GM23248 (cell line): ENCODE data around the gene OPCML. TPM values are rescaled to one million over a fixed set of nuclear protein-coding genes. Genes with fewer than 3 reads are reported as not detected.

Source experiments
- DNase-seq: peaks from one replicate; pipeline ENCODE4 v3.0.0-alpha.2; 2015
- H2AFZ ChIP-seq: fragments of 200-600 bp; sonication (generic); 2 replicates; pipeline ENCODE4 v1.6.1; 2016; ENCODE audit warnings: antibody characterized with exemption
- H3F3A ChIP-seq: fragments of 200-600 bp; sonication (generic); 2 replicates; pipeline ENCODE4 v1.6.1; 2016; ENCODE audit warnings: mild to moderate bottlenecking, antibody characterized with exemption, mixed run types; ENCODE audit not compliant: insufficient read depth
- H3K27ac ChIP-seq: fragments of 200-600 bp; sonication (generic); 2 replicates; pipeline ENCODE4 v1.5.1; 2016; ENCODE audit warnings: mild to moderate bottlenecking
- H3K27me3 ChIP-seq: fragments of 200-600 bp; sonication (generic); replicated peaks from 2 replicates; pipeline ENCODE4 v1.6.1; 2016; ENCODE audit warnings: mild to moderate bottlenecking; ENCODE audit not compliant: insufficient read depth
- H3K36me3 ChIP-seq: fragments of 200-600 bp; sonication (generic); 2 replicates; pipeline ENCODE4 v1.6.1; 2016; ENCODE audit warnings: low read depth, mild to moderate bottlenecking
- H3K4me1 ChIP-seq: fragments of 200-600 bp; sonication (generic); 2 replicates; pipeline ENCODE4 v1.6.1; 2016; ENCODE audit warnings: mild to moderate bottlenecking; ENCODE audit not compliant: insufficient read depth
- H3K4me2 ChIP-seq: fragments of 200-600 bp; sonication (generic); one replicate; pipeline ENCODE4 v1.6.1; 2016; ENCODE audit warnings: mild to moderate bottlenecking; ENCODE audit not compliant: unreplicated experiment
- H3K4me3 ChIP-seq: fragments of 200-600 bp; sonication (generic); 2 replicates; pipeline ENCODE4 v1.5.1; 2016; ENCODE audit warnings: mild to moderate bottlenecking
- H3K79me2 ChIP-seq: fragments of 200-600 bp; sonication (generic); 2 replicates; pipeline ENCODE4 v1.6.1; 2016; ENCODE audit warnings: mild to moderate bottlenecking; ENCODE audit not compliant: insufficient read depth
- H3K9ac ChIP-seq: fragments of 200-600 bp; sonication (generic); 2 replicates; pipeline ENCODE4 v1.6.1; 2016; ENCODE audit warnings: mild to moderate bottlenecking
- H3K9me2 ChIP-seq: fragments of 200-600 bp; sonication (generic); 2 replicates; pipeline ENCODE4 v1.6.1; 2016; ENCODE audit warnings: mixed run types, mild to moderate bottlenecking, moderate library complexity; ENCODE audit not compliant: insufficient read depth
- H3K9me3 ChIP-seq: fragments of 200-600 bp; sonication (generic); one replicate; pipeline ENCODE4 v1.6.1; 2017; ENCODE audit warnings: low read depth
- H4K20me1 ChIP-seq: fragments of 200-600 bp; sonication (generic); 2 replicates; pipeline ENCODE4 v1.6.0; 2016; ENCODE audit not compliant: insufficient read depth
- EZH2 ChIP-seq: fragments of 200-600 bp; sonication (generic); IDR thresholded peaks from 2 replicates; pipeline ENCODE4 v1.6.1; 2018; ENCODE audit warnings: antibody characterized with exemption, mild to moderate bottlenecking; ENCODE audit not compliant: insufficient read depth, poor library complexity, severe bottlenecking
- EZH2phosphoT487 ChIP-seq: fragments of 200-600 bp; sonication (generic); IDR thresholded peaks from 2 replicates; pipeline ENCODE4 v1.6.1; 2018; ENCODE audit warnings: antibody characterized with exemption, moderate library complexity, mild to moderate bottlenecking, low read depth; ENCODE audit not compliant: insufficient read depth
- WGBS, 2 experiments: methylation state at CpG; one replicate each; pipeline ENCODE4 v1.1.6; 2015 to 2017; ENCODE audit warnings: low lambda C conversion rate in 2 of 2, low coverage in 1 of 2; ENCODE audit errors: missing lambda C conversion rate in 2 of 2; 5-methylcytosine and 5-hydroxymethylcytosine counted together
- in situ Hi-C: fragments of 300-500 bp; cut with MboI; formaldehyde crosslinking; loops from 2 replicates; pipeline ENCODE4 v1.15.0; 2020
- polyA plus RNA-seq: library from polyadenylated mRNA; unstranded; fragments of >200 nt; fragmentation: Nextera tagmentation; extraction: Ambion mirVana; gene quantifications from 2 replicates; pipeline ENCODE4 v1.2.1, GENCODE V29; 2016
- total RNA-seq: library from RNA; depleted of rRNA; stranded (reverse); fragments of >200 nt; shearing (Covaris generic); gene quantifications from 2 replicates; pipeline ENCODE4 v1.2.3, GENCODE V29; 2014

The OPCML gene
- total and polyA plus RNA-seq, 2 experiments from 2014 or later = 0.69 to 1.6 TPM

GRCh38 chr11:132977241-132977640, 555.1 kb downstream of the OPCML start:
- Histone ChIP-seq H3K9ac (no peak overlapping the region), H3K9me2 (no peaks in the 10 kb centered on the region), H3K4me2 (no peak overlapping the region), H3F3A (no peaks in the 10 kb centered on the region), H3K9me3 (no peaks in the 10 kb centered on the region), H4K20me1 (no peaks in the 10 kb centered on the region), H3K4me1 (no peaks in the 10 kb centered on the region), H3K27ac (no peak overlapping the region), H3K79me2 (no peaks in the 10 kb centered on the region), H3K4me3 (no peak overlapping the region), H3K36me3 (no peaks in the 10 kb centered on the region), H2AFZ (no peak overlapping the region), H3K27me3 (peaks cover 46% of the 10 kb centered on the region)
- WGBS, 2 experiments = 68 to 76% methylated on average over 2 of the region's 2 CpGs
- in situ Hi-C loops = no loop called here
- no peak for TF ChIP-seq EZH2
- no peak for TF ChIP-seq EZH2phosphoT487
- DNase-seq = no peak

DNA sequence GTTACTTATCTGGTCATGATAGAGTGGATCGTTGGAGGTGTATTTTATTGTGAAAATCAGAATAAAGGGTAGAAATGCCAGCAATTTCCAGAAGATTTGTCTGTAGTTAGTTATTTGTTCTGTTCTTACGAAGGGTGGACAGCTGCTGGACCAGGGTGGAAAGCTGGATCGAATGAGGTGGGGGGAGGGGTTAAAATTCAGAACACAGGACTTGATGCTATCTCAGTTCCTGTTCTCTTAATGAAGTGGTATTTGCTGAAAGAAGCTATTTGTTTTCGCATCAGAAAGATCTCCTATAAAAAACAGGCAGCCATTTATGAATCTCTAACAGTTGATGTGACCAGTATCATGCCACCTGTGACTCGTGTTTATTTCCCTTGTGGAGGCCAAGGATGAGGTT, 556.2 kb downstream of the OPCML start:
- in situ Hi-C loops = no loop called here
- 37% methylated on average over 5 of the region's 5 CpGs for WGBS, 2 experiments

GRCh38 chr11:132973686-132974085, 558.6 kb downstream of the OPCML start:
- H3K9me2 ChIP-seq = no peaks in the 10 kb centered on the region
- H3K9me3 ChIP-seq = no peaks in the 10 kb centered on the region
- WGBS, 2 experiments = 24 to 38% methylated on average over 6 of the region's 6 CpGs
- no peak for DNase-seq
- H3K36me3 ChIP-seq = no peaks in the 10 kb centered on the region
- in situ Hi-C loops = no loop called here
- no peaks in the 10 kb centered on the region for H3K4me1 ChIP-seq
- TF ChIP-seq EZH2 = no peak
- no peak for TF ChIP-seq EZH2phosphoT487
- H4K20me1 ChIP-seq = no peaks in the 10 kb centered on the region
- H3K27me3 ChIP-seq = peaks cover 26% of the 10 kb centered on the region
- no peak overlapping the region for H3K27ac ChIP-seq
- no peaks in the 10 kb centered on the region for H3F3A ChIP-seq
- no peak overlapping the region for H2AFZ ChIP-seq
- no peaks in the 10 kb centered on the region for H3K79me2 ChIP-seq
- no peak overlapping the region for H3K4me2 ChIP-seq
- no peak overlapping the region for H3K9ac ChIP-seq
- H3K4me3 ChIP-seq = no peak overlapping the region

More for the DNA sequence above, 556.2 kb downstream of the OPCML start:
- no peak overlapping the region for H3K4me3 ChIP-seq
- TF ChIP-seq EZH2 (no peak), EZH2phosphoT487 (no peak)
- no peak overlapping the region for H3K9ac ChIP-seq
- H4K20me1 ChIP-seq = no peaks in the 10 kb centered on the region
- no peaks in the 10 kb centered on the region for H3K36me3 ChIP-seq
- H3K4me1 ChIP-seq = no peaks in the 10 kb centered on the region
- peaks cover 39% of the 10 kb centered on the region for H3K27me3 ChIP-seq
- H3K4me2 ChIP-seq = no peak overlapping the region
- no peak overlapping the region for H2AFZ ChIP-seq
- H3K9me3 ChIP-seq = no peaks in the 10 kb centered on the region
- no peak overlapping the region for H3K27ac ChIP-seq
- no peaks in the 10 kb centered on the region for H3F3A ChIP-seq
- H3K79me2 ChIP-seq = no peaks in the 10 kb centered on the region
- no peak for DNase-seq
- no peaks in the 10 kb centered on the region for H3K9me2 ChIP-seq

DNA sequence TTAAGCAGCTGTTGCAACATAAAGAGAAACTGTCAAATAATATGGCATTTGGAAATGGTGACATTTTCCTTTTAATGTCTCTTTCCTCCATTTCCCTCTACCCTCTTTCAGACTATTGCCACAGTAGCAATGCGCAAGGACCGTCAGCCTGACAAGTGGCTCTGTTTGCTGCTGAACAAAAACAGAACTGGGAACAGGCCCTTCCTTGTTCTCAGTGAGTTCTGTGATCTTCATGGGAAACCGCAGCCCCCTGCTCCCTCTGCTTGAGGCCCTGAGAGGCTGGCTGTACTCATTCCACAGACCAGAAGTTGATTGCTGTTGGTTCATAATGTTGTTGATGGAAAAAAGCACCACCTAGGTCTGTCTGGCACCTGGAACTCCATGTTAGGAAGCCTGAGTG, 559.7 kb downstream of the OPCML start:
- no peaks in the 10 kb centered on the region for H3K36me3 ChIP-seq
- H3K4me3 ChIP-seq = no peak overlapping the region
- no peaks in the 10 kb centered on the region for H4K20me1 ChIP-seq
- H3K79me2 ChIP-seq = no peaks in the 10 kb centered on the region
- no peaks in the 10 kb centered on the region for H3F3A ChIP-seq
- no peak overlapping the region for H3K27ac ChIP-seq
- H2AFZ ChIP-seq = no peak overlapping the region
- DNase-seq = no peak
- TF ChIP-seq EZH2 (no peak), EZH2phosphoT487 (no peak)
- 82 to 83% methylated on average over 3 of the region's 3 CpGs for WGBS, 2 experiments
- H3K4me2 ChIP-seq = no peak overlapping the region
- in situ Hi-C loops = no loop called here
- peaks cover 26% of the 10 kb centered on the region for H3K27me3 ChIP-seq
- no peak overlapping the region for H3K9ac ChIP-seq
- H3K4me1 ChIP-seq = no peaks in the 10 kb centered on the region
- no peaks in the 10 kb centered on the region for H3K9me3 ChIP-seq
- no peaks in the 10 kb centered on the region for H3K9me2 ChIP-seq

- Histone ChIP-seq H3F3A (no peaks in the 10 kb centered on the region), H3K36me3 (no peaks in the 10 kb centered on the region), H3K27ac (no peak overlapping the region), H3K27me3 (peaks cover 15% of the 10 kb centered on the region), H4K20me1 (no peaks in the 10 kb centered on the region), H3K9ac (no peak overlapping the region), H2AFZ (no peak overlapping the region), H3K4me2 (no peak overlapping the region), H3K9me3 (no peaks in the 10 kb centered on the region), H3K4me3 (no peak overlapping the region), H3K9me2 (no peaks in the 10 kb centered on the region), H3K4me1 (no peaks in the 10 kb centered on the region), H3K79me2 (no peaks in the 10 kb centered on the region)
- WGBS, 2 experiments = 39 to 51% methylated on average over 4 of the region's 4 CpGs
- TF ChIP-seq EZH2phosphoT487 (no peak), EZH2 (no peak)
- in situ Hi-C loops = no loop called here
- DNase-seq = no peak
Measured at GRCh38 chr11:132971351-132971750, 561.0 kb downstream of the OPCML start.
